Activated naive CD4-positive, alpha-beta T cell treated with anti-CD3 and anti-CD28 coated beads, Interleukin-2, amount 50 U/mL, for 16 hours (primary cell): Measurements from ENCODE around the gene WIPF1.

Experiments used
- DNase-seq: peaks from one replicate; pipeline ENCODE4 v3.0.0-alpha.2; 2020

WIPF1 gene, protein sequence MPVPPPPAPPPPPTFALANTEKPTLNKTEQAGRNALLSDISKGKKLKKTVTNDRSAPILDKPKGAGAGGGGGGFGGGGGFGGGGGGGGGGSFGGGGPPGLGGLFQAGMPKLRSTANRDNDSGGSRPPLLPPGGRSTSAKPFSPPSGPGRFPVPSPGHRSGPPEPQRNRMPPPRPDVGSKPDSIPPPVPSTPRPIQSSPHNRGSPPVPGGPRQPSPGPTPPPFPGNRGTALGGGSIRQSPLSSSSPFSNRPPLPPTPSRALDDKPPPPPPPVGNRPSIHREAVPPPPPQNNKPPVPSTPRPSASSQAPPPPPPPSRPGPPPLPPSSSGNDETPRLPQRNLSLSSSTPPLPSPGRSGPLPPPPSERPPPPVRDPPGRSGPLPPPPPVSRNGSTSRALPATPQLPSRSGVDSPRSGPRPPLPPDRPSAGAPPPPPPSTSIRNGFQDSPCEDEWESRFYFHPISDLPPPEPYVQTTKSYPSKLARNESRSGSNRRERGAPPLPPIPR

DNA sequence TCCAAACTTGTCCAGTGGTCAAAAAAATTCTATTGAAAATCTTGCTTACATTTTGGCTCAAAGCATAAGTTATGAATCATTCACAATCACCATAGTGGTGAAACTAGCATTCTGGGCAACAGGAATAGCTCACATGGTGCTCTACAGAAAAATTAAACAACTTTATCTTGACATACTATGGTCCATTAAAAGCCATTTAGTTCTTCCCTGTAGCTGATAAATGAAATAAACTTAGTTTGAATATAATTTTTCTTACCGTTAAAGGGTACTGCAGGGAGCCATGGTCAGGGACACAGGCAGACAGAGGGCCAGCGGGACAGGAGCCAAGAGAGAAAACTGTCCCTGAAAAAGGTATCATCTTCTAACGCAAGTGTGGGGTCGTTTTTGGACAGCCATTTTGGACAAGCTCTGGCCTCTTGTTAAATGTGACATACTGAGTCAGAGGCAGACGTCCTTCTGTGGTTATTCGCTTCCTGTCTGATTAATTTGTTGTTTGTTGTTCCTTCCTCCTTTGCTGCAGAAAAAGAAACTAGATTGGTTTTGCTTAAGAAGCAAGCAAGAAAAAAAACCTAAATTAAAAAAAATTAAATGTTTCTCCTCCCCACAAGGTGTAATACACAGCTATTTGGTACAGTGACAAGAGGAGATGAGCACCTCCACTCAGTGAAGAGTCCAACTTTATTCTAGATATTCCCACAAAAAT lies at the start of gene WIPF1:
WIPF1 (minus strand) TSS at position 460 of the 703 bp plus-strand sequence. CDS start 12,231 bp downstream, outside the sequence.
- peak; percentile 22 for DNase-seq

DNA sequence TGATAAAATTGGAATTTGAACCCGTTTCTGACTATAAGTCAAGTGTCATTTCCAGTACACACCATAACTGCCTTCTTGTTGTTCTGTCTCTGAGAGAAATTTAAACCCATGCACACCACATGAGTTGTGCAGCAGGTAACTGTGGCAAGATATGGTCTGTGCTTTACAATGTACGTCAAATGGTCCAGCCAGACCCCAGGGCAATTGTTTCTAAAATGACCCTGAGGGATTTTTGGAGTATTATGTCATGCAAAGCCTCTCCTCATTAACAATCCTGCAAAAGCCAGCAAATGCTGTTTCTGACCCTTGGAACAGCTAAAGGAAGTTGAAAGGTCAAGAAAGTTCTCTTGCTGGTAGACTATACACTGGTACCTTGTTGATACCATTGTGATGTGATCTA lies 47.7 kb upstream of the WIPF1 start:
- no peak for DNase-seq

DNA sequence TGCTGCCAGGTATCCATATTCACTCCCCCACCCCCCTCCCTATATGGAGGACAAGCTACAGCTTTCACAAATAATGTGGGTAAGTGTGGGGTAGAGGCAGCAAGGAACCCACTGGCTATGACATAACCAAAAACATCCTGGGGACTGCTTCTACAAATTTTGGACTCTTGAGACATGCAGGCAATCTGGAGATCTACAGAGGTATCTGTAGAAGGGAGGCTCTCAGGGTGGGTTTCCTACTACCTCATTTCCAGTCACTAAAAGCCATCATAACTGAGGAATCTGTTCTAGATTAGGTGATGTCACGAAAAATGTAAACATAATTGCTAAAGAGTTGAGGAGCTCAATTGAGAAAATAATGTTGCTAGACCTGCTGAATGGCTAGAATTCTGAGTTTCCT lies 46.8 kb upstream of the WIPF1 start:
- DNase-seq: no peak

DNA sequence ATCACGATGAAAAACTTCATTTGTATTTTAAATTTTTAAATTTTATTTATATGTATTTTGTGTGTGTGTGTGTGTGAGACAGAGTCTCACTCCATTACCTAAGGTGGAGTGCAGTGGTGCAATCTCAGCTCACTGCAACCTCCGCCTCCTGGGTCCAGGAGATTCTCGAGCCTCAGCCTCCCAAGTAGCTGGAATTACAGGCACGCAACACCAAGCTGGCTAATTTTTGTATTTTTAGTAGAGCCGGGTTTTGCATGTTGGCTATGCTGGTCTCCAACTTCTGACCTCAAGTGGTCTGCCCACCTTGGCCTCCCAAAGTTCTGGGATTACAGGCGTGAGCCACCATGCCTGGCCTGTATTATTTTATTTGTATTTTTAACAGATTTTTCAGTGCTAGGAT lies 45.8 kb upstream of the WIPF1 start:
- no peak for DNase-seq

DNA sequence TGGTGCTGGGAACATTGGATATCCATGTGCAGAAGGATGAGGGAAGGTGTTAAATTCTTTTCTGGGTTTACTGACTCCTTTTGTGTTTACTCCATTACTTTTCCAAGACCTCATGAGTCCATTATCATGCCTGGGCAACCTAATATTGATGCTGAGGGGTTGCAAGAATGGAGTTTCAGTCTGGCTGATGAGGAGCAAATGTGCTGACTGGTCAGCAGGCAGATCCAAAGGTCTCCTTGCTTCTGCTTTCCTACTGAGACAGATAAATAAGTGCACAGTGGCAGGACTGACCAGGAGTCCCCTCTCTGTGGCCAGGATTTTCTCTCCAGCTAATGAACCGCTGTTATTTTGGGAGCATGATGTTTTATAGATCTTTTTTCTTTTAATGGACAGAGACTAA lies 43.6 kb upstream of the WIPF1 start:
- DNase-seq: no peak

DNA sequence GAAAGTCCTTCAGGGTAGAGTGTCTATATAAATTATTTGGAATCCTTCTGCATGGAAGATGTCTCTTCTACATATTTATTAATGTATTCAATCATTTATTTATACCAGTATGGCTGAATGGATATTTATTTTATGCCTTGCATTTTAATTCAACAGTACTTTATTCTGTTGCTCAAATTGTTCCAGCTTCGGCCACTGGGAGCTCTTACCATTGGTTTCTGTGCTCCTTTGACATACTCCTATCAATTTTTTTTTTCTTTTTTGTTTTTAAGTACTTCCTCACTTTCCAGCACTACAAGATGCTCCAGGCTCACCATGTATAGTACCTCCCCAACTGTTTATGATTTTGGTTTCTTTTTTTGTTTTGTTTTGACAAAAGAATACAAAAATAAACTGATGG lies 39.4 kb upstream of the WIPF1 start:
- no peak for DNase-seq

DNA sequence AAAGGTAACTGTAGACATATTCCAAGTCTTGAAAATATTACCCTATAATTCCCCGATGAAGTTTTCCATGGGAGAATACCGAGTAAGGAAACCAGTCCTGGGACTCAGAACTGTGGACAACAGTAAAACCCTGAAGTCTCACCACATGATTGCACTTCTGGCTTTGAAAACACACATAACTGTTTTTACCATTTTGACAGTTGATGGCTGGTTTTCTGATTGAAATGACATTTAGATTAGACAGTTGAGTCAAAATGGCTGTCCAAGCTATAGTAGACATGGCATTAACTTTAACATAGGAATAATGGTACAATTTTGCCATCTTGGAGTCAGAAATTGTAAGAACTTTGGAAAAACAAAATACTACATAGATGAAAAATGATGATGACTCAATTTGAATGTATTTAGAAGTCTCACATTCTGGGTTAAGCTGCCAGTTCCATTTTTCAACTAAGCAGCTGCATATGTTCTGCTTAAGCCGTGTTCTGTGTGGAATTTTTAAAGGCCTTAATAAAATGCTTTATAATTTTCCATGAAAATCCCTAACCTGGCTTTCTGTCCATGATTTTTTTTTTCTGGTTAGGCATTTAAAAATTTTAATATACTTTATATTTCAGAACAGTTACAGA lies 38.3 kb upstream of the WIPF1 start:
- no peak for DNase-seq

DNA sequence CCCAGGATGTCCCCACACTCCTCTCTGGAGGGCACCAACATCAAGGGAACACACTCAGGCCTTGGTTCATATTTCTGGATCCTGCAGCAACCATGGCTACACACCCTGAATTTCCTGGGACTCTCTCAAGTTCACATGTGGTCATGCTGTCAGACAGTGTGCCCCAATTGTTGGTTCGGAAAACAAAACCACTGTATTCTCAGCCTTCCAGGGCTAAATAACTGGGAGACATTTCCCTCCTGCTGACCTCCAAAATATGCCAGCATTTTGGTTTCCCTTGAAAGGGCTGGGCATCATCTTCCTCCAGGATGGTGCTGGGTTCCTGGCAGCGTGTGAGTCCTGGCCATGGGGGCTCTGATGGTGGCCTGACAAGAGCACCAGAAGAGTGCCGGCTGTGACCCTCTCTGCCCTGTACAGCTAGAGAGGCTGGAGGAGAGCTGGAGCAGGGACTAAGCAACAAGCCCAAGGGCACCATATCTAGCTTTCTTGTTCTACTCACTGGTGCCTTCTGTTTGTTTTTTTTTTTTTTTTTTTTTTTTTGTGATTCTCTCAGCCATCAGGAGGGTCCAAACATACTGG lies 37.5 kb upstream of the WIPF1 start:
- DNase-seq: no peak

DNA sequence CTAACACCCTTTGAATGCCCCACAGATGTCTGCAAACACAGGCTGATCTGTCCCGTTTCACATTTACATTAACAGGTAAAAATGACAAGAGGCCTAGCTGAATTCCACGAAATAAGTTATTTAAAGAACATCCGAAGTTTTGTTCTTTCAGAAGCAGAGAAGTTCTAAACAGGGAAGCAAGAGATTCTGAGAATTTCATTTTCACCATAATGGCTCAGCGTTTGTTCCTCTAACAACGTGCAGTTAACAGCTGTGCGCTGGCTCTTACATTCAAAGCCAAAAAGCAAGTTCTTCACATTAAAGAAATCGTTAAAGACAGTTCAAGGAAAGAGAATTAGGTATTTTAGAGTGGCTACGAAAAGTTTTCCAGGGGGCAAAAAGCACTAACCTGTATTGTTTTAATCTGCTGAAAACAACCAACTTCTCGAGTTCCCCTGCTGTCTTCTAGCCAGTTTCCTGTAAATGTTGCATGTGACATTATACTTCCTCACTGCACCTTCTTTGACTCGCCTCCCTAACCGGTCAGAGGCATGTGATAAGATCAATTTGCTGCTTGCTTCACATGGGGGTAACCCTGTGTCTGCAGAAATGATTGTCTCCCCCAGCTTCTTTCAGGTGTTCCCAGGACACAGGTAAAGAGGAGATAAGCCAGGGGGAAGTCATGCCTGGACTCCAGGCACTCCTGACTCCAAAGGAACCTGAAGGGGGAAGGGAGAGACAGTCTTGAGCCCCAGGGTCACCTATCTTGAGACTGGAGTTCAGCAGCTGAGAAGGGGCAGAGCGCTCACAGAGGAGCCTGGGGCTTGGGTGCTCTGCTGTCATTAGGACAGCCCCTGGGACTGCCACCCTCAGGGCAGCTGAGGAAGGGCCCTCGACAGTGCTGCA lies 36.8 kb upstream of the WIPF1 start:
- DNase-seq: peak; percentile 43

DNA sequence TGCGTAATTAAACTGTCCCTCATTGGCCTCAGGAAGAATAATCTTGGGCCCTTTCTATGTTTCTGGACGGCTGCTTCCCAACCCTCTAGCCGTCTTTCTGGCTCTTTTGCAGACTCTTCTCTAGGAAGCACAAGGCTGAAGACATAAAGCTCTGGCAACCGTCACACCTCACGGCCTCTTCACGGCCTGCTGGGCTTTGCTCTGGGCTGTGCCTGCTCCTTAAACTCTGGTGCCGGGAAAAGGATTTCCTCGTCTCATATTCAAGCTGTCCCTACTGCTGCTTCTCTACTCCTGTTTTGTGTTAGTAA lies 36.0 kb upstream of the WIPF1 start:
- DNase-seq: no peak

DNA sequence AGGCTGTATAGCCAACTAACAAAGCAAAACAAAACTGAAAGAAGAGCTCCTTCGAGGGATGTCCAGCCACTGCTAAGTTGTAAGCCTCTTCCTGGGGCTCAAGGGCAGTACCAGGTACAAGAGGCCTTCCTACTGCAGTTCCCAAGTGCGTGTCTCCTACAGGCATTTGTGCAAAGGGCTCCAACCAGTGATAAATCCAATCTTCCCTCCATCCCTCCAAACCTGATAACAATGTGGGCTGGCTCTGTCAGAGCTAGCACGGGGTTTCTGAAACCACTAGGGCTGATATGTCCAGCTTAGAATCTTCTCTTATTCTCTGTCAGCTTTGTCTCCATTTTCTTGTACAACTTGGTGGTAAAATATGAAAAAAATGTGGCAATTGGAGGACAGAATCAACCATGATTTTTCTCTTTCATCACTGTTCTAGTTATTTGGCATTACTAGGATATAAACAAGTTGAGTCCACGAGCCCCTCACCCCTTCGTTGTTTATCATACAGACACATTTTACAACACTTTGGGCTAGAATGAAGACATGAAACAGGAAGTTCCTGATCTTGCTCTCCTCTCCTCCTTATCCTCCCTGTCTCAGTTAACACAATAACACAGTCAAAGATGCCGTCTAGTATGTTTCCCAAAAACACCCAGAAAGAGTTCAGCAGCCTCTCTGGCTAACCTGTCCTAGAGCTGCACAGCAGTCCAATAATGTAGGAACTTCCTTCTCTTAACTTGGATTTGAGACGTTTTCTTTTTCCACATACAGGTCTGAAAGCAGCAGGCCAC lies 35.4 kb upstream of the WIPF1 start:
- no peak for DNase-seq

DNA sequence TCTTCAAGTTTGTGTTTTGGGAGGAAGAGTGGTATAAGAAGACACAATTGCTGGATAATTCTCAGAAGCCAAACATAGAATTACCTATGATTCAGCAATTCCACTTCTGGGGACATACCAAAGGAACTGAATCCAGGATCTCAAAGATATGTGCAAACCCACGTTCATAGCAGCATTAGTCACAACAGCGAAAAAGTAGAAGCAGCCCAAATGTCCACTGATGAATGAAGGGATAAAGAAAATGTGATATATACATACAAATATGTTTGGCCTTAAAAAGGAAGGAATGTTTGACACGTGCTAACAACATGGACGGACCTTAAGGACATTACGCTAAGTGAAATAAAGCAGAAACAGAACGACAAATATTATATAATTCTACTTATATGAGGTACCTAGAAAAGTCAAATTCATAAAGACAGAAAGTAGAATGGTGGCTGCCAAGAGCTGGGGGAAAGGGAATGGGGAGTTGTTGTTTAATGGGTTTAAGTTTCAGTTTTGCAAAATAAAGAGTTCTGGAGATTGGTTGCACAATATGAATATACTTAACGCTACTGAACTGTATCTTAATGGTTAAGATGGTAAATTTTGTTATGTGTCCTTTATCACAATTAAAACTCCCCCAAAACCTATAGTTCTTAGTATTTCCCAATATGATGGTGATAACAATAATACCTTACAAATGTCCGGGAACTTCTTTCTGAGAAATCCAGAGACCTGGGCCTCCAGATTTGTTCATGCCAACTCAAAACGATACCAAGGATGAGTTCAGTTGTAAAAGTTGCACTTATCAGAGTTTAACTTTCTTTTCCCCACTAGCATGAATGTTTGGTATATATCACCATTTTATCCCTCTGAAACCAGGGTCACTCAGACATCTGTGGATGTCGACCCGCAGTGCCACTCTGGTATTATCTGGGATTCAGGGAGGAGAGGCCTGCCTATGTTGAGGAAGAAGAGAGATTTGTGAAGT lies 33.7 kb upstream of the WIPF1 start:
- DNase-seq: no peak

DNA sequence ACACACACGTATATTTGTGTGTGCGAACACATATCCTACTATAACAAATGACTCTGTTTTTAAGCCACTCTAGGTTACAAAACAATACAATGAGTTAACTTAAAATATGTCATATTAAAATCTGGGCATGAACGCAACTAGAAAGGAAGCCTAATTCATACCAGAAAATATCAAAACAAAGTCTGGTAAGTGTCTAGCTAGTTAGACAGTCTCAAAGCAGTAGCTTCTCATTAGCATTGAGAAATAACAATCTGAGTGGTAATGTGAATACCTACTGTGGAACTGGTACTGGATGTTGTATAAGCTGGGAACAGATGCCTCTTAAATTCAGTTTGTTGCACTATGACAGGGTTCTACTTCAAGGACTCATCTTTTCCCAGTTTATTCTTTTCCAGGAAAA lies 32.5 kb upstream of the WIPF1 start:
- no peak for DNase-seq

DNA sequence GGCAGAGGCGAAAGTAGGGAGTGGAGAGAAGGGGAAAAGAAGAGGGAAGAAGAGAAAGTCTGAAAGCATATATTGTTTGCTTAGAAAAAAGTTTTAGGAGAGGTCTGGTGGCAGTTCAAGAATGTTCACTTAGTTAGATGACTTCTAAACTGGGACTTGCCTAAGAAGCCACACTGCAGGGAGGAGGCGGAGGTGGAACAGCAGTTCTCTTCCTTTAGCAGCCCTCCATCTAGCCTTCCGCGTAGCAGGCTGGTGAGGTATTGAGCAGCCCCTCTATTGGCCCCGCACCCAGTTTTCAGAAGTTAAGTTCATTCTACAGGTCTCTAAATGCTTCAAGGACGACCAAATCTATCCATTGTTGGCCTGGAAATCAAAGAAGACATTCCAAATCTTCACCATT lies 31.9 kb upstream of the WIPF1 start:
- DNase-seq: peak; percentile 24

DNA sequence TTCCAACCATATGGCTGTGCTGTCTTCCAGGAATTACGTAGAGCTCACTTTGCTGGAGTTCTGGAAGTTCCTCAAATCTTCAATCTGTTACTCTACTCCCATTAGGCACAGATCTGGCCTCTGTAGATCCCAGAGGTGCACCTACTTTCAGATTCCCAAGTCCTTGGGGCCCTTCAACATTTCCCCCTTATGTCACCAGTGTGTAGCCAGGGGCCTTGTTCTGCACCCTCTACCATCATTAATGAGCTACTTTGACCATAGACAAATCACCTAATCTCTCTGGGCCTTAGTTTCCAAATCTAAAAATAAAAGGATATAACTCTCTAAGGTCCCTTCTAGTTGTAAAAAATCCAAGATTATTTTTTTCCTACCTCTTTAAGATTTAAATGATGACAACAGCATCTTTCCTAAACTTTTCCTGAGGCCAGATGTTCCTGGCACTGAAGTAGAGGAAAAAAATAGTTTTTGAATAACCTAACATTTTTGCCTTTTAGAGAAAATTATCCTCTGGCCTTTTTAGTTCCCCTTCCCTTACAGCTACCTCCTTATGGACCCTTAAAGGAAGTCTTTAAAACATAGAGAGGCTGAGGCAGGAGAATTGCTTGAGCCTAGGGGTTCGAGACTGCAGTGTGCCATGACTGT lies 31.0 kb upstream of the WIPF1 start:
- DNase-seq: no peak

DNA sequence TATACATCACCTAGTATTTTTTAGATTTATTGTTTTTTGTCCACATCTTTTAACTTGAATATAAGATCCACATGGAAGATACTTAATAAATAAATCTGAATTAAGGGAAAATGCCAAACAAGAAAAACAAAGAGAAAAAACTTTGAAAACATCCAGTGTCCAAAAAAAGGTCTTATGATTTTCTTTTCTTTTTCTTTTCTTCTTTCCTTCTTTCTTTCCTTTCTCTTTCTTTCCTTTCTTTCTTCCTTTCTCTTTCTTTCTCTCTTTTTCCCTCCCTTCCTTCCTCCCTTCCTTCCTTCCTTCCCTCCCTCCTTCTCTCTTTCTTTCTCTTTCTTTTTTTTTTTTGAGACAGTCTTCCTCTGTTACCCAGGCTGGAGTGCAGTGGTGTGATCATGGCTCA lies 29.6 kb upstream of the WIPF1 start:
- no peak for DNase-seq

DNA sequence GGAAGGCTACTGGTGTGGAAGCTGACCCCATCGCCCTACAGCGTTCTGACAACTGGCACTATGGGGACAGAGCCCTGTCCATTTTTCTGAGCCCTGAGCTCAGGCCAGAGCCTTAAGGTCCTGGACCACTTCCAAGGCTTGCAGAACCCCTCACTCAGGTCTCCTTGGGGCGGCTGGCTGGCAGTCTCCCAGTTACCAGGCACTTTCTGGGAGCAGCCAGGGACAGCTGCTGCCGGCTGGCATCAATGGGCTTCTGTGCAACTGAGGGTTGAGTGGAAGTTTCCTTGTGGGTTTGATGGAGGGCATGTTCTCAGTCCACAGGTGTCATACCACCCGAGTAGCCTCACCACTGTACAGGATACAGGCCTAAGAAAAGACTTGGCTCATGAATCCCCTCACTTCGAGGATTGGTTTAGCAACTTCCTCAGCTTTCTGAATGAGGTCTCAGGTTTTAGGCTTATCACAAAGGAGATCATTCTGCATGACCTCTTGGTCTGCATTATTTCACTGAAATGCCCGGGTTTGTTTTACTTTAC lies 27.4 kb upstream of the WIPF1 start:
- DNase-seq: no peak

DNA sequence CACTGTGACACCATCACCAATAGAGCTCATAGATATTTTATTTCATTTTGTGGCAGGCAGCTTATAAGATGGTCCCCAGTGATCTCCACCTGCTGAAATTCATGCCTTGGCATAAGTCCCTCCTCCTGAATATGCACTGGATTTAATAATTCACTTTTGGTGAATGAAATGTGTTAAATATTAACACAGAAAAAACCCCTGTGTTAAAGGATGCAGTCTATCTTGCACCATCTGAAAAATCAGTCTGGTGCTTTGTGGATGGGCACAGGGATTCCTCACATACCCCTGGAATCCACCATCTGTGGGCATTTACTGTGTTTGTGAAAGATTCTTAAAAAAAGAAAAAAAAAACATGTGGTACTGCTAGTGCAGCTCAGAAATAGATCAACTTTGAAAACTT lies 26.1 kb upstream of the WIPF1 start:
- DNase-seq: no peak

DNA sequence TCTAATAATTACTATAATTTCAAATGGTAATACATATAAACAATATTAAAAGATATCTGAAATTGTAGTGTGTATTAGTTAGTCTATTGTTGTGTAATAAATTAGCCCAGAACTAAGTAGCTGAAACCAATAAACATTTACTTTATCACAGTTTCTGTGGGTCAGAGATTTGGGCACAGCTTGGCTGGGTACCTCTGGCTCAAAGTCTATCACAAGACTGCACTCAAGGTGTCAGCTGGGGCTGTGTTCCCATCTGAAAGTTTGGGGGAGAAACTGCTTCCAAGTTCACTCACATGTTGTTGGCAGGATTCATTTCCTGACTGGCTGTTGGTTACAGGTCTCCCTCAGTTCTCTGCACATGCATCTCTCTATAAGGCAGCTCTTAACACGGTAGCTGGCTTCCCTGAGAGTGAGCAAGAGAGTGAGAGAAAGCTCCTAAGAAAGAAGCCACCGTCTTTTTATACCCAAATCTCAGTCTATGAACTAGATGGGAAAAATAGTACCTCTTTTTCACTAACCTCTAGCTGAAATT lies 25.6 kb upstream of the WIPF1 start:
- DNase-seq: no peak
